GM12878 (cell line): ENCODE results near the gene BAG3. TPM values are rescaled to one million over a fixed set of nuclear protein-coding genes. Genes with fewer than 3 reads are reported as not detected.
A peak's percentile ranks its signal among the peaks of the same experiment; 100 is the strongest.

Source experiments
- ASH2L ChIP-seq: fragments of 300-600, 200-600 bp; sonication (generic); IDR thresholded peaks from 2 replicates; pipeline ENCODE4 v1.6.1; 2017; ENCODE audit warnings: low read depth, mild to moderate bottlenecking, borderline replicate concordance
- BRCA1 ChIP-seq: IDR thresholded peaks from 2 replicates; pipeline ENCODE4 v1.6.1; 2011; ENCODE audit warnings: low read depth, low read length, improper control_type of control experiment
- CBFB ChIP-seq: IDR thresholded peaks from 2 replicates; pipeline ENCODE4 v1.6.1; 2016; ENCODE audit warnings: antibody characterized with exemption, low read depth
- DPF2 ChIP-seq: fragments of 450-650 bp; IDR thresholded peaks from 2 replicates; pipeline ENCODE4 v1.6.1; 2017; ENCODE audit warnings: mild to moderate bottlenecking
- ETV6 ChIP-seq, 2 experiments: fragments of 450-650 bp in 1 of 2; IDR thresholded peaks in 1 of 2; conservative IDR thresholded peaks in 1 of 2; 2 replicates each; pipeline ENCODE4 v1.6.1; 2014; ENCODE audit warnings: antibody characterized with exemption in 1 of 2, borderline replicate concordance in 1 of 2, low read depth in 1 of 2, mild to moderate bottlenecking in 1 of 2, moderate library complexity in 1 of 2
- IKZF2 ChIP-seq, 2 experiments: fragments of 450-650 bp; IDR thresholded peaks; 2 replicates each; pipeline ENCODE4 v1.6.1; 2017; ENCODE audit warnings: mild to moderate bottlenecking in 2 of 2, moderate library complexity in 2 of 2
- MEF2B ChIP-seq: fragments of 450-650 bp; IDR thresholded peaks from 2 replicates; pipeline ENCODE4 v1.6.1; 2018; ENCODE audit warnings: mild to moderate bottlenecking, moderate library complexity; ENCODE audit not compliant: partially characterized antibody, poor library complexity, severe bottlenecking
- NR2F1 ChIP-seq: fragments of 450-650 bp; conservative IDR thresholded peaks from 2 replicates; pipeline ENCODE4 v1.6.1; 2017; ENCODE audit warnings: mild to moderate bottlenecking
- NRF1 ChIP-seq: conservative IDR thresholded peaks from 2 replicates; pipeline ENCODE4 v1.6.1; 2011; ENCODE audit warnings: mild to moderate bottlenecking, low read depth, low read length, improper control_type of control experiment
- POLR2AphosphoS5 ChIP-seq: IDR thresholded peaks from 2 replicates; pipeline ENCODE4 v1.6.1; 2011; ENCODE audit warnings: mild to moderate bottlenecking, low read length, inconsistent platforms
- RELA ChIP-seq: fragments of 450-650 bp; IDR thresholded peaks from 2 replicates; pipeline ENCODE4 v1.8.0; 2014; ENCODE audit warnings: borderline replicate concordance; ENCODE audit not compliant: partially characterized antibody
- SMAD5 ChIP-seq: IDR thresholded peaks from 2 replicates; pipeline ENCODE4 v1.6.1; 2016; ENCODE audit warnings: antibody characterized with exemption, low read depth
- SMARCA5 ChIP-seq: fragments of 450-650 bp; IDR thresholded peaks from 2 replicates; pipeline ENCODE4 v1.6.1; 2017; ENCODE audit warnings: mild to moderate bottlenecking
- SPI1 ChIP-seq: IDR thresholded peaks from 2 replicates; pipeline ENCODE4 v1.6.1; 2011; ENCODE audit warnings: low read depth, mild to moderate bottlenecking, low read length, moderate library complexity, borderline replicate concordance; ENCODE audit not compliant: insufficient read depth
- TCF3 ChIP-seq: IDR thresholded peaks from 2 replicates; pipeline ENCODE4 v1.6.1; 2012; ENCODE audit warnings: low read depth, mild to moderate bottlenecking, low read length, borderline replicate concordance; ENCODE audit not compliant: insufficient read depth
- ZBED1 ChIP-seq: IDR thresholded peaks from 2 replicates; pipeline ENCODE4 v1.6.1; 2016; ENCODE audit warnings: borderline replicate concordance
- polyA plus RNA-seq, 11 experiments: library from polyadenylated mRNA; depleted of rRNA in 4 of 11; unstranded in 6 of 11; stranded (reverse) in 5 of 11; fragments of >200 nt; fragmentation: Nextera tagmentation in 4 of 11; fragmentation: Illumina TruSeq in 1 of 11; extraction: Ambion mirVana in 4 of 11; extraction: Trizol in 1 of 11; gene quantifications; 1 replicate in 1 of 11; 2 replicates in 10 of 11; pipeline versions ENCODE4 v1.2.1 to v1.2.3, GENCODE V29; 2011 to 2016; ENCODE audit warnings: inconsistent platforms in 2 of 11, missing spikeins in 2 of 11, low read depth in 1 of 11
- total RNA-seq, 4 experiments: library from RNA; depleted of rRNA in 3 of 4; stranded (reverse); fragments of >200 nt in 3 of 4; fragmentation: Illumina TruSeq in 1 of 4; extraction: Trizol in 1 of 4; gene quantifications; 2 replicates each; pipeline versions ENCODE4 v1.2.1 to v1.2.3, GENCODE V29; 2013 to 2021
- TF ChIP-seq, protein P1 (sequence below): fragments of 450-650 bp; IDR thresholded peaks from 2 replicates; pipeline ENCODE4 v1.6.1; 2018; ENCODE audit warnings: borderline replicate concordance, mild to moderate bottlenecking; ENCODE audit not compliant: partially characterized antibody
- TF ChIP-seq, protein P2 (sequence below): IDR thresholded peaks from 2 replicates; pipeline ENCODE4 v1.6.1; 2012; ENCODE audit warnings: low read depth, low read length, improper control_type of control experiment
- TF ChIP-seq, protein P3 (sequence below): fragments of 450-650 bp; IDR thresholded peaks from 2 replicates; pipeline ENCODE4 v1.6.1; 2016; ENCODE audit warnings: mild to moderate bottlenecking
- TF ChIP-seq, protein P4 (sequence below): fragments of 450-650 bp; IDR thresholded peaks from 2 replicates; pipeline ENCODE4 v1.6.1; 2016; ENCODE audit warnings: mild to moderate bottlenecking, moderate library complexity, borderline replicate concordance
- TF ChIP-seq, protein P5 (sequence below): fragments of 150-350 bp; IDR thresholded peaks from 2 replicates; pipeline ENCODE4 v1.6.1; 2014; ENCODE audit warnings: mild to moderate bottlenecking, low read depth, low read length

The BAG3 gene
- total and polyA plus RNA-seq, 10 of the 15 experiments (the other 5 are each of a cell fraction or from before 2014, with no cell fraction given), result 0.71 to 14.1 (median 4.3) TPM

DNA sequence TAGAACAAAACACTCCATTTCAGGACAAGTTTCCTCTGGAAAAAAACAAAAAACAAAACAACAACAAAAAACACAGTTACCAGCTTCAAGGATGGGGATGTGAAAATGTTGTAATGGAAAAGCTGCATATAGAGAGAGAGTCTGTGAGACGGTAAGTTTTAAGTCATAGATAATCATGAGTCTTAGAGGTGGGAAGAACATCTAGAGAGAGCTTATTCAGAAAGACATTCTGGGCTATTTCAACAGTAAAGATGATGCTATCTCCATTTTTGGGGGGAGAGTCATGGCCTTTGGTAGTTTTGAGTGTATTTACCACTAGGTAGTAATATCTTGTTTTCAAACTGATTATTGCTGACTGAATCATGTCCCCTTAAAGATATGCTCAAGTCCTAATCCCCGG, 51.4 kb downstream of the BAG3 start (continued):
- TF ChIP-seq, protein P1, sequence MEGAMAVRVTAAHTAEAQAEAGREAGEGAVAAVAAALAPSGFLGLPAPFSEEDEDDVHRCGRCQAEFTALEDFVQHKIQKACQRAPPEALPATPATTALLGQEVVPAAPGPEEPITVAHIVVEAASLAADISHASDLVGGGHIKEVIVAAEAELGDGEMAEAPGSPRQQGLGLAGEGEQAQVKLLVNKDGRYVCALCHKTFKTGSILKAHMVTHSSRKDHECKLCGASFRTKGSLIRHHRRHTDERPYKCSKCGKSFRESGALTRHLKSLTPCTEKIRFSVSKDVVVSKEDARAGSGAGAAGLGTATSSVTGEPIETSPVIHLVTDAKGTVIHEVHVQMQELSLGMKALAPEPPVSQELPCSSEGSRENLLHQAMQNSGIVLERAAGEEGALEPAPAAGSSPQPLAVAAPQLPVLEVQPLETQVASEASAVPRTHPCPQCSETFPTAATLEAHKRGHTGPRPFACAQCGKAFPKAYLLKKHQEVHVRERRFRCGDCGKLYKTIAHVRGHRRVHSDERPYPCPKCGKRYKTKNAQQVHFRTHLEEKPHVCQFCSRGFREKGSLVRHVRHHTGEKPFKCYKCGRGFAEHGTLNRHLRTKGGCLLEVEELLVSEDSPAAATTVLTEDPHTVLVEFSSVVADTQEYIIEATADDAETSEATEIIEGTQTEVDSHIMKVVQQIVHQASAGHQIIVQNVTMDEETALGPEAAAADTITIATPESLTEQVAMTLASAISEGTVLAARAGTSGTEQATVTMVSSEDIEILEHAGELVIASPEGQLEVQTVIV, result no peak
- TF ChIP-seq TCF3 (no peak), ASH2L (no peak), RELA (no peak), ETV6 (conservative IDR thresholded peaks at IDR 0.05 in 1 of 2, IDR thresholded peaks at IDR 0.05 in 1 of 2; ENCODE audit: borderline replicate concordance in 1 of 2, low read depth in 1 of 2) (no peak), NRF1 (no peak), IKZF2 (IDR thresholded peaks at IDR 0.05) (peak; percentile 32 to 35; a peak in 2 of 4 replicates), CBFB (peak; percentile 41; the same call in 1 of the 2 replicates), DPF2 (no peak), ZBED1 (peak; percentile 87), MEF2B (peak; percentile 22), NR2F1 (no peak), SMAD5 (no peak), SPI1 (no peak), SMARCA5 (no peak), BRCA1 (no peak), POLR2AphosphoS5 (no peak)
- TF ChIP-seq, protein P2, sequence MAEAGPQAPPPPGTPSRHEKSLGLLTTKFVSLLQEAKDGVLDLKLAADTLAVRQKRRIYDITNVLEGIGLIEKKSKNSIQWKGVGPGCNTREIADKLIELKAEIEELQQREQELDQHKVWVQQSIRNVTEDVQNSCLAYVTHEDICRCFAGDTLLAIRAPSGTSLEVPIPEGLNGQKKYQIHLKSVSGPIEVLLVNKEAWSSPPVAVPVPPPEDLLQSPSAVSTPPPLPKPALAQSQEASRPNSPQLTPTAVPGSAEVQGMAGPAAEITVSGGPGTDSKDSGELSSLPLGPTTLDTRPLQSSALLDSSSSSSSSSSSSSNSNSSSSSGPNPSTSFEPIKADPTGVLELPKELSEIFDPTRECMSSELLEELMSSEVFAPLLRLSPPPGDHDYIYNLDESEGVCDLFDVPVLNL, result no peak
- TF ChIP-seq, protein P3, sequence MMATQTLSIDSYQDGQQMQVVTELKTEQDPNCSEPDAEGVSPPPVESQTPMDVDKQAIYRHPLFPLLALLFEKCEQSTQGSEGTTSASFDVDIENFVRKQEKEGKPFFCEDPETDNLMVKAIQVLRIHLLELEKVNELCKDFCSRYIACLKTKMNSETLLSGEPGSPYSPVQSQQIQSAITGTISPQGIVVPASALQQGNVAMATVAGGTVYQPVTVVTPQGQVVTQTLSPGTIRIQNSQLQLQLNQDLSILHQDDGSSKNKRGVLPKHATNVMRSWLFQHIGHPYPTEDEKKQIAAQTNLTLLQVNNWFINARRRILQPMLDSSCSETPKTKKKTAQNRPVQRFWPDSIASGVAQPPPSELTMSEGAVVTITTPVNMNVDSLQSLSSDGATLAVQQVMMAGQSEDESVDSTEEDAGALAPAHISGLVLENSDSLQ, result no peak
- TF ChIP-seq, protein P4, sequence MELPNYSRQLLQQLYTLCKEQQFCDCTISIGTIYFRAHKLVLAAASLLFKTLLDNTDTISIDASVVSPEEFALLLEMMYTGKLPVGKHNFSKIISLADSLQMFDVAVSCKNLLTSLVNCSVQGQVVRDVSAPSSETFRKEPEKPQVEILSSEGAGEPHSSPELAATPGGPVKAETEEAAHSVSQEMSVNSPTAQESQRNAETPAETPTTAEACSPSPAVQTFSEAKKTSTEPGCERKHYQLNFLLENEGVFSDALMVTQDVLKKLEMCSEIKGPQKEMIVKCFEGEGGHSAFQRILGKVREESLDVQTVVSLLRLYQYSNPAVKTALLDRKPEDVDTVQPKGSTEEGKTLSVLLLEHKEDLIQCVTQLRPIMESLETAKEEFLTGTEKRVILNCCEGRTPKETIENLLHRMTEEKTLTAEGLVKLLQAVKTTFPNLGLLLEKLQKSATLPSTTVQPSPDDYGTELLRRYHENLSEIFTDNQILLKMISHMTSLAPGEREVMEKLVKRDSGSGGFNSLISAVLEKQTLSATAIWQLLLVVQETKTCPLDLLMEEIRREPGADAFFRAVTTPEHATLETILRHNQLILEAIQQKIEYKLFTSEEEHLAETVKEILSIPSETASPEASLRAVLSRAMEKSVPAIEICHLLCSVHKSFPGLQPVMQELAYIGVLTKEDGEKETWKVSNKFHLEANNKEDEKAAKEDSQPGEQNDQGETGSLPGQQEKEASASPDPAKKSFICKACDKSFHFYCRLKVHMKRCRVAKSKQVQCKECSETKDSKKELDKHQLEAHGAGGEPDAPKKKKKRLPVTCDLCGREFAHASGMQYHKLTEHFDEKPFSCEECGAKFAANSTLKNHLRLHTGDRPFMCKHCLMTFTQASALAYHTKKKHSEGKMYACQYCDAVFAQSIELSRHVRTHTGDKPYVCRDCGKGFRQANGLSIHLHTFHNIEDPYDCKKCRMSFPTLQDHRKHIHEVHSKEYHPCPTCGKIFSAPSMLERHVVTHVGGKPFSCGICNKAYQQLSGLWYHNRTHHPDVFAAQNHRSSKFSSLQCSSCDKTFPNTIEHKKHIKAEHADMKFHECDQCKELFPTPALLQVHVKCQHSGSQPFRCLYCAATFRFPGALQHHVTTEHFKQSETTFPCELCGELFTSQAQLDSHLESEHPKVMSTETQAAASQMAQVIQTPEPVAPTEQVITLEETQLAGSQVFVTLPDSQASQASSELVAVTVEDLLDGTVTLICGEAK, result no peak
- TF ChIP-seq, protein P5, sequence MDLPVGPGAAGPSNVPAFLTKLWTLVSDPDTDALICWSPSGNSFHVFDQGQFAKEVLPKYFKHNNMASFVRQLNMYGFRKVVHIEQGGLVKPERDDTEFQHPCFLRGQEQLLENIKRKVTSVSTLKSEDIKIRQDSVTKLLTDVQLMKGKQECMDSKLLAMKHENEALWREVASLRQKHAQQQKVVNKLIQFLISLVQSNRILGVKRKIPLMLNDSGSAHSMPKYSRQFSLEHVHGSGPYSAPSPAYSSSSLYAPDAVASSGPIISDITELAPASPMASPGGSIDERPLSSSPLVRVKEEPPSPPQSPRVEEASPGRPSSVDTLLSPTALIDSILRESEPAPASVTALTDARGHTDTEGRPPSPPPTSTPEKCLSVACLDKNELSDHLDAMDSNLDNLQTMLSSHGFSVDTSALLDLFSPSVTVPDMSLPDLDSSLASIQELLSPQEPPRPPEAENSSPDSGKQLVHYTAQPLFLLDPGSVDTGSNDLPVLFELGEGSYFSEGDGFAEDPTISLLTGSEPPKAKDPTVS, result no peak
